A673 (cell line): ENCODE data around the gene SMARCE1. TPM values are rescaled to one million over a fixed set of nuclear protein-coding genes. Genes with fewer than 3 reads are reported as not detected.

Experiments used
- BruUV-seq: library from RNA; stranded (reverse); fragments of 400-500 nt; replicated peaks from 2 replicates; lab custom pipeline; 2021; lab: Mats Ljungman, UMichigan
- CTCF ChIA-PET: fragments of 300-600 bp; sonication (Branson Sonifier 250); formaldehyde crosslinking; loops from one replicate; lab custom pipeline; 2022; ENCODE audit warnings: antibody characterized with exemption; lab: Charles Lee
- POLR2A ChIA-PET: fragments of 300-600 bp; sonication (Branson Sonifier 250); formaldehyde crosslinking; loops from one replicate; lab custom pipeline; 2022; ENCODE audit warnings: antibody characterized with exemption; ENCODE audit not compliant: low non-redundant PET; lab: Charles Lee
- DNase-seq: peaks from one replicate; pipeline ENCODE4 v3.0.0-alpha.2; 2015; ENCODE audit warnings: low spot score
- H3K27ac ChIP-seq: fragments of 200-600 bp; sonication (generic); 2 replicates; pipeline ENCODE4 v1.5.1; 2016; ENCODE audit warnings: mixed run types, low read depth, mild to moderate bottlenecking, mixed read lengths, antibody characterized with exemption, low read length; ENCODE audit not compliant: poor library complexity, severe bottlenecking
- H3K27me3 ChIP-seq: fragments of 200-600 bp; sonication (generic); replicated peaks from 2 replicates; pipeline ENCODE4 v1.6.1; 2017; ENCODE audit warnings: mixed run types, low read depth, mild to moderate bottlenecking, mixed read lengths, antibody characterized with exemption, low read length; ENCODE audit not compliant: insufficient read depth, poor library complexity
- H3K36me3 ChIP-seq: fragments of 200-600 bp; sonication (generic); 2 replicates; pipeline ENCODE4 v1.6.1; 2016; ENCODE audit warnings: mixed run types, mild to moderate bottlenecking, mixed read lengths, antibody characterized with exemption, low read length; ENCODE audit not compliant: insufficient read depth, poor library complexity, severe bottlenecking
- H3K4me1 ChIP-seq: fragments of 200-600 bp; sonication (generic); 2 replicates; pipeline ENCODE4 v1.6.1; 2017; ENCODE audit warnings: mixed run types, mild to moderate bottlenecking, mixed read lengths, antibody characterized with exemption, low read length; ENCODE audit not compliant: insufficient read depth, poor library complexity, severe bottlenecking
- H3K4me3 ChIP-seq: fragments of 200-600 bp; sonication (generic); 2 replicates; pipeline ENCODE4 v1.5.1; 2016; ENCODE audit warnings: low read depth, mixed run types, mild to moderate bottlenecking, mixed read lengths, low read length; ENCODE audit not compliant: poor library complexity, severe bottlenecking
- H3K9me3 ChIP-seq: fragments of 200-600 bp; sonication (generic); 2 replicates; pipeline ENCODE4 v1.6.1; 2016; ENCODE audit warnings: mixed run types, low read depth, mild to moderate bottlenecking, mixed read lengths, antibody characterized with exemption, low read length; ENCODE audit not compliant: poor library complexity, severe bottlenecking
- CTCF ChIP-seq: fragments of 300-800, 200-600 bp; sonication (generic); conservative IDR thresholded peaks from 2 replicates; pipeline ENCODE4 v1.5.1; 2017; ENCODE audit warnings: low read depth, mild to moderate bottlenecking, antibody characterized with exemption, low read length, moderate library complexity, mixed read lengths
- EZH2 ChIP-seq: fragments of 200-600 bp; sonication (generic); IDR thresholded peaks from 2 replicates; pipeline ENCODE4 v1.6.1; 2017; ENCODE audit warnings: borderline replicate concordance, low read depth, mild to moderate bottlenecking, mixed read lengths, antibody characterized with exemption, low read length; ENCODE audit not compliant: poor library complexity, severe bottlenecking
- intact Hi-C: fragments of 100-400 bp; cut with micrococcal nuclease; formaldehyde crosslinking; loops from one replicate; pipeline ENCODE4 v1.10.0; 2022; ENCODE audit not compliant: unreplicated experiment
- total RNA-seq: library from RNA; stranded (reverse); gene quantifications from 2 replicates; pipeline ENCODE4 v1.2.3, GENCODE V29; 2021

Gene SMARCE1
- total RNA-seq, 1 experiment from 2014 or later = 91.4 TPM

- ChIA-PET POLR2A (no interaction called here), CTCF (no interaction called here)
- no peak overlapping the region for H3K27ac ChIP-seq
- no peaks in the 10 kb centered on the region for H3K27me3 ChIP-seq
- intact Hi-C loops = no loop called here
- H3K36me3 ChIP-seq = peaks cover 39% of the 10 kb centered on the region
- H3K9me3 ChIP-seq = no peaks in the 10 kb centered on the region
- TF ChIP-seq CTCF (no peak), EZH2 (no peak)
- no peak for DNase-seq
- peak overlapping the region; percentile 74 for H3K4me3 ChIP-seq
- H3K4me1 ChIP-seq = peaks cover 6% of the 10 kb centered on the region
- BruUV-seq = no TSS peak
These were observed 1.7 kb downstream of the SMARCE1 start for GRCh38 chr17:40645943-40646342.

- ChIA-PET CTCF (no interaction called here), POLR2A (no interaction called here)
- no peak for TF ChIP-seq CTCF
- TF ChIP-seq EZH2 = no peak
- no TSS peak for BruUV-seq
- intact Hi-C loops = no loop called here
- H3K27me3 ChIP-seq = no peaks in the 10 kb centered on the region
- H3K4me1 ChIP-seq = peaks cover 6% of the 10 kb centered on the region
- no peak for DNase-seq
- H3K9me3 ChIP-seq = no peaks in the 10 kb centered on the region
- H3K4me3 ChIP-seq = no peak overlapping the region
- peaks cover 43% of the 10 kb centered on the region for H3K36me3 ChIP-seq
- no peak overlapping the region for H3K27ac ChIP-seq
These were observed 2.3 kb downstream of the SMARCE1 start for GRCh38 chr17:40645291-40645690.

GRCh38 chr17:40637931-40638330 lies 9.7 kb downstream of the SMARCE1 start:
- Histone ChIP-seq H3K27ac (no peak overlapping the region), H3K36me3 (peaks cover 75% of the 10 kb centered on the region), H3K9me3 (no peaks in the 10 kb centered on the region), H3K4me3 (no peak overlapping the region), H3K27me3 (no peaks in the 10 kb centered on the region), H3K4me1 (no peaks in the 10 kb centered on the region)
- no TSS peak for BruUV-seq
- no peak for DNase-seq
- intact Hi-C loops = no loop called here
- TF ChIP-seq CTCF (no peak), EZH2 (no peak)
- POLR2A ChIA-PET = no interaction called here
- CTCF ChIA-PET = no interaction called here
